GM18526 (cell line): ENCODE results near the gene SP7.

ENCODE experiments used
- POLR2A ChIP-seq: IDR thresholded peaks from 3 replicates; pipeline ENCODE4 v1.6.1; 2011; ENCODE audit not compliant: insufficient read length; ENCODE audit errors: extremely low read depth

The SP7 gene

DNA sequence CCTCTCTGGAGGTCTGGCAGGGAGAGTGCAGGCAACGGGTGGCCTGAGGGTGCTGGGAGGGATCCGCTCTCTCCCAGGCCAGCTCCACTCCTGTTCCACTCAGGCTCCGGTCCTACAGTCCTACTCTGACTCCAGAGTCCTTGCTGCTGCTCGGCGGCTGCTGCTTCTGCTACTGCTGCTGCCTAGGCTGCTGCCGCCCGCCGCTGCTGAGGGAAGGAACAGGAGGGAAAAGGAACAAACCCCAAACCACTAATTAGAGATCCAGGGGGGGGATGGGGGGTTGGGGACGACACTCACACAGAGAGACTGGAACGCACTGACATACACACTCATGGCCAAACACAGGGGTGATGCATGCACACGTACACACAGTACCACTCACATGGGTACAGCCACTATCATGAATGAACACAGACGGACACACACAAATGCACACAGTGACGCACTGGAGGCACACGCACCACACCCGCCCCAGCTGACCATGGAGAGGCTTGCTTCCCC lies at the start of gene SP7:
Gene SP7 (minus strand): TSS at position 174 of the 501 bp plus-strand sequence. CDS start 708 bp downstream, outside the sequence.
- TF ChIP-seq POLR2A, result no peak

DNA sequence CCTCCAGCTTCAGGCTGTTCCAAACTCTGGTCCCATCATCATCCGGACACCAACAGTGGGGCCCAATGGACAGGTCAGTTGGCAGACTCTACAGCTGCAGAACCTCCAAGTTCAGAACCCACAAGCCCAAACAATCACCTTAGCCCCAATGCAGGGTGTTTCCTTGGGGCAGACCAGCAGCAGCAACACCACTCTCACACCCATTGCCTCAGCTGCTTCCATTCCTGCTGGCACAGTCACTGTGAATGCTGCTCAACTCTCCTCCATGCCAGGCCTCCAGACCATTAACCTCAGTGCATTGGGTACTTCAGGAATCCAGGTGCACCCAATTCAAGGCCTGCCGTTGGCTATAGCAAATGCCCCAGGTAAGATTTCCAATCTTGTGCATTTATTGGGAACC lies 47.1 kb upstream of the SP7 start:
- TF ChIP-seq POLR2A, result no peak

DNA sequence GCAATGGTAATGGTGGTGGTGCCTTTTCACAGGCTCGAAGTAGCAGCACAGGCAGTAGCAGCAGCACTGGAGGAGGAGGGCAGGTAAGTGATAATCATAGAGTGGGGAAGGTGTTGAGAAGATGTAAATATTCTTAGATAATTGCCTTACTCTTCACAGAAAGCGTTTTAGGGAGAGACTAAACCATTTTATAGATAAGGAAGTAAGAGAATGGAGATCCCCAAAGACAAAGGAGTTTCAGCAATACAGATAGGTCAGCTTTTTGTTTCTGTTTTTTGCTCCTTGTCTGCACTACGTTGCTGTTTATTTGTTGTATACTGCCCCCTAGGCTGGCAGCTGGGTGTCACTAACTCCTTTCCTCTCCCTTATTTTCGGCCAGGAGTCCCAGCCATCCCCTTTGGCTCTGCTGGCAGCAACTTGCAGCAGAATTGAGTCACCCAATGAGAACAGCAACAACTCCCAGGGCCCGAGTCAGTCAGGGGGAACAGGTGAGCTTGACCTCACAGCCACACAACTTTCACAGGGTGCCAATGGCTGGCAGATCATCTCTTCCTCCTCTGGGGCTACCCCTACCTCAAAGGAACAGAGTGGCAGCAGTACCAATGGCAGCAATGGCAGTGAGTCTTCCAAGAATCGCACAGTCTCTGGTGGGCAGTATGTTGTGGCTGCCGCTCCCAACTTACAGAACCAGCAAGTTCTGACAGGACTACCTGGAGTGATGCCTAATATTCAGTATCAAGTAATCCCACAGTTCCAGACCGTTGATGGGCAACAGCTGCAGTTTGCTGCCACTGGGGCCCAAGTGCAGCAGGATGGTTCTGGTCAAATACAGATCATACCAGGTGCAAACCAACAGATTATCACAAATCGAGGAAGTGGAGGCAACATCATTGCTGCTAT lies 45.8 kb upstream of the SP7 start:
- no peak for TF ChIP-seq POLR2A

DNA sequence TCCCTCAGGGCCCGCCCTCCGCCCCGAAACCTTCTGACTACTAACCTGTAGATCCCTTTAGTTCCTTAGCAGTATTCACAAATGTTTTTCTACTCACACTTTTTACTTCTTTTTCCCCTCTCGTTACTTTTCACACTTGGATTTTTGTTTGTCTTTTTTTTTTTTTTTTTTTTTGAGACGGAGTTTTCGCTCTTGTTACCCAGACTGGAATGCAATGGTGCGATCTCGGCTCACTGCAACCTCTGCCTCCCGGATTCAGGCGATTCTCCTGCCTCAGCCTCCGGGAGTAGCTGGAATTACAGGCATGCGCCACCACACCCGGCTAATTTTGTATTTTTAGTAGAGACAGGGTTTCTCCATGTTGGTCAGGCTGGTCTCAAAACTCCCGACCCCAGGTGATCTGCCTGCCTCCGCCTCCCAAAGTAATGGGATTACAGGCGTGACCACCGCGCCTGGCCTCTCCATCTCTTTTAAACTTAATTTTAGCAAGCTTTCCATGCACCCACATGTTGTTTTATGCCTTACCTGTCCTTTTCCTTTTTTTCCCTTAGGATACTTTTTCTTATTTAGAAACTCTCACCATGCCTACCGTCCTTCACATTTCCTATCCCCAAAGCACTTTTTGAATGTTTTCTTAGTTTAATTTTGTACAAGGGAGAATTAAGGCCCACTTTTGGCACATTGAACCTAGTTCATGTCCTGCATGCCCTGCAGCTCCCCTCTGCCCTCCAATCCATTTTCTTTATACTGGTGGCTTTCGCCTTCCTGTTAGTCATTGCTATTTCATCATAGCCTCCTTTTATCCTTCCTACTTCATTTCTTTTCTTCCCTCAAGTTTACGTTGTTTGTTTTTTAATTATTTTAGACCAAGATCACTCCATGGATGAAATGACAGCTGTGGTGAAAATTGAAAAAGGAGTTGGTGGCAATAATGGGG lies 44.9 kb upstream of the SP7 start:
- TF ChIP-seq POLR2A, result no peak

DNA sequence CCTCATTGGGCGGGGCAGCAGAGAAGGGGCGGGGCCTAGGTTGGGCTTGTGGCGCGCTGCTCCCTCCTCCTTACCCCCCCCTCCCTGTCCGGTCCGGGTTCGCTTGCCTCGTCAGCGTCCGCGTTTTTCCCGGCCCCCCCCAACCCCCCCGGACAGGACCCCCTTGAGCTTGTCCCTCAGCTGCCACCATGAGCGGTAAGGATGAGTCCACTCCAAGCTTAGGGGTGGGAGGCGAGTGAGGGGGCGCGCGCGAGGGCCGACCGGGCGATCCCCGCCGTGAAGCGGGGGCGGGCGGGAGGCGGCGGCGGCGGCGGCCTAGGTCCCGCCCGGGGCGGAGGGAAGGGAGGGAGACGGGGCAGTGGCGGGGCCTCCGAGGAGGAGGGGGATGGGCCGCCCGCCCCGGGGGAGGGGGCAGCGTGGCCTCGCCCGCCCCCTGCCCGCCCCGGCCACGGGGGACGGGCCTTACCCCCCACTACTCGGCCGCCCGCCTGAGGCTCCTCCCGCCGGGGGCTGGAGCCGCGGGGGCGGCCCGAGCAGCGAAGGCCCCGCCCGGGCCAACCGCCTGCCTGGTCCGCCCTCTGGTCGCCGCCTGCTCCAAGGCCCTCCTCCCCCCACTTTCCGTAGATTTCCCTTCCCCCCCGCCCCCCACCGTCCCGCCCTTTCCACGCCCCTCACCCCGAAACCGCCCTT lies 44.1 kb upstream of the SP7 start, which contains the start of gene SP1:
Gene SP1 (plus strand): TSS at position 73 of the 690 bp plus-strand sequence. CDS start 116 bp downstream, at position 189.
- peak; percentile 11 for TF ChIP-seq POLR2A

DNA sequence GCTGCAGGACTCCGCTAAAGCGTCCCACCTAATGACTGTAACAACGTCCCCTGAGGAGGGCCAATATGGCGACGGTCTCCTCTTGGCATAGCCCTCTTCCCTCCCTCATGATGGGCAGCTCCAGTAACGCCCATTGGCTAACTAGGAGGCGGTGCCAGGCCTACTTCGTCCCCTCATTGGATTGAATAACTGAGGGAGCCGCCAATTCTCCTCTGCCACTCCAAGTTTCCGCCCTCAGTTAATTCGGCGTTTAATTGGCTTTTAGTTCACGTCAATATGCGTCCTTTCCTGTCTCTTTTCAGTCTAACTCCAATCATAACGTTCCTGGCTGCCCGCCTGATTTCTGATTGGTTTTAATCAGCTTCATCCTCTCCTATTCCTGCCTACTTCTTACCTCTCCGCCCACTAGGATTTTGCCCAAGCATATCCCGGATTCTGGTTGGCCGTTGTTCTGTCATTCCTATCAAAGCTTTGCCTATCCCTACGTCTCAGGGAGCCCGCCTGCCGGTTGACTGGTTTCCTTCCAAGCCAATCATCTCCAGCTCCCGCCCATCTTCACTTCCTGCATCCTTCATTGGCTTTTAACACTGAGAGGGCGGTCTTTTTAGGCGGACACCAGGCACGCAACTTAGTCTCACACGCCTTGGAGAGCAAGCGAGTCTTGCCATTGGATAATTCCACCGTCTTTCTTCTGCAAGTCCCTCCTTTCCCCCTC lies 43.4 kb upstream of the SP7 start:
- TF ChIP-seq POLR2A, result peak; percentile 89

DNA sequence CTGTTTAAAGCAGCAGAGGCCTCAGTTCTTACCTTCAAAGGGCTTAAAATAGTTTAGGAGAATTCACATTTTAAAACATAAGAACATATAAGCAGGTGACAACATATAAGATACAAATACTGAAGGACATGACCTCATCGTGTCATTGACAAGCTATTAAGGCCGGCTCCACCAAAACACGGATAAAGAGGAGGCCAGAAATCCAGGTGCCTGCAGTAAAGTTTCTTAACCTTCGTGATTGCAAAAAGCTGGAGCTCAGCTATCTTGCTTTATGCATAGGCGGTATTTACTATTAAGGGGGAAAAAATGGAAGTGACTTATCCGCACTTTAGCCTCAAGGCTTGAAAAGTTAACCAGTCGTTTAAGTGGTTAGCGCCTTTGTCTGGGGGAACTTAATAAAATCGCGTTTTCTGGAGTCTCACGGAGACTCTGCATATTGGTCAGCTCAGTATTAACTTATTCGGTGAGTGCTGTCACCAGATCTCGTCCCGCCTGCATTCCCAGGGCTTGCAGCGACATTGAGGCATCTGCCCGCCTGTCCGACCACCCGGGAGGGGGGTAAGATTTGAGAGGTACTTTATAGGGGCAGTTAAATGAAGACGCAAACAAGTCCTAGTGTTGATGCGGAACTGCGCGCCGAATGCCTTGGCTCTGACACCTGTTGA lies 42.7 kb upstream of the SP7 start:
- no peak for TF ChIP-seq POLR2A

DNA sequence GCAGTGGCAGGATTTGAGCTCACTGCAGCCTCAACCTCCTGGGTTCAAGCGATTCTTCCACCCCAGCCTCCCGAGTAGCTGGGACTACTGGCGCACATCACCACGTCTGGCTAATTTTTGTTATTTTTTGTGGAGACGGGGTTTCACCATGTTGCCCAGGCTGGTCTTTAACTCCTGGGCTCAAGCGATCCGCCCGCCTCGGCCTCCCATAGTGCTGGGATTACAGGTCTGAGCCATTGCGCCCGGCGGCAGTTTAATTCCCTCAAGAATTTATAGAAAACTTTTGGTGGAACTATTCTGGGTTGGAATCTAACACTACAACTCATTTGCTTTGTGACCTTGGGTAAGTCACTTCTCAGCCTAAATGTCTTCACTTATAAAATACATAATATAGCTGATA lies 42.1 kb upstream of the SP7 start:
- TF ChIP-seq POLR2A, result no peak

DNA sequence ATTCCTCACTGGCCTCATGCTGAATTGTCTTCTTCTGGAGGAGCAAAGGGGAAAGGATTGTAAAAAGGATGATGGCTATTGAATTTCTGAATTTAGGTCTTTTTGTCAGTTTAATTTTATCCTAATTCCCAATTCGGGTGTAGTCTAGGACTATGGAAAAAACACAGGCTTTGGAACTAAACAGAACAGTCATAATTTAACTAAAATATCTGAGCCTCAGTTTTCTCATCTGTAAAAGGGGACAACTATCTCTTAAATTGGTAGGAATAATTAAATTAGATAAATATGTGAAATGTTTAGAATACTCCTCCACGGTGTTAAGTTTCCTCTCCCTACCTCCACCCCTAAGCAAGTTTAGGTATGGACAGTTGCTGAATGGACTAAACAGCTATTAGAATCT lies 40.6 kb upstream of the SP7 start:
- TF ChIP-seq POLR2A, result no peak

DNA sequence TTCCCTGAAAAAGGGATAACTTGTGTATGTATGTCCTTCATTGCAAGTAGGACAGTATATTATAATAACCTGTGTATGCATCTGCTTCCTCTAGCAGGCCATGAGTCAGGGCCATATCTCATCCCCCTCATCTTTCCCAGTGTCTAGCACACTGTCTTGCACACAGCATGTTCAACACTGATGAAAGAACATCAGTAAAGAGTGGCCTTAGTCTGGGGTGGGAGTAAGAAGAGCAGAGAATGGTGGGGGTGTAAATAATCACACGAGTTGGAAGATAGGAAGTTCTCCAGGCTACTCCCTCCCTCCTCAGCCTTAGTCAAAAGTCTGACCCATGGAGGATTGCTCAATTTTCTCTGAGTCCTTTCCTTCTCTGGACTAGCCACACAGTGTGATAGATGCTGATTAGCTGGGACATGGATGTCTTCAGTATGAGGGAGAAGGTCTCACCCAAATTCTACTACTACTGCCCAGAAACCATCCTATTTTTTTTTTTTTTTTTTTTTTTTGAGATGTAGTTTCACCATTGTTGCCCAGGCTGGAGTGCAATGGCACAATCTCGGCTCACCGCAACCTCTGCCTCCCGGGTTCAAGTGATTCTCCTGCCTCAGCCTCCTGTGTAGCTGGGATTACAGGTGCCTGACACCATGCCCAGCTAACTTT lies 29.2 kb upstream of the SP7 start:
- TF ChIP-seq POLR2A, result no peak

DNA sequence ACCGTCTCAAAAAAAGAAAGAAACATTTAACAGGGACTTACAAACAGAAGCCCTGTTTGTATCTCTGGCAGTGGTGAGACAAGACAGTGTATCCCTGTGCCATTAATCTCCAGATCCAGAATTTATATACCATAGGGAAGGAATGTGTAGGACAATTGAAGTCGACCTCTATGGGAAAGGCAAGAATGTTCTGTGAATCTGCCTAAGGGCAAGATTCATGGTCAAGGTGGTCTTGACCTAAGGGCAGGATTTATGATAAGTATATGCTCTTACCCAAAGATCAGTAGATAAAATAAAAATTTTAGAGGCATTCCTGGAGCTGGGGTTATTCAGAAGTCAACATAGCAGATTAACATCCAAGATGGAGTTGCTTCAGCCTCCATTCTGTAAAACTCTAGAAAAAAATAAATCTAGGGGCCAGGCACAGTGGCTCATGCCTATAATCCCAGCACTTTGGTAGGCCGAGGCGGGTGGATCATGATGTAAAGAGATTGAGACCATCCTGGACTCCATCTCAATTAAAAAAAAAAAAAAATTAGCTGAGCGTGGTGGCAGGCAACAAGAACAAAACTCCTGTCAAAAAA lies 22.8 kb upstream of the SP7 start:
- TF ChIP-seq POLR2A, result no peak

DNA sequence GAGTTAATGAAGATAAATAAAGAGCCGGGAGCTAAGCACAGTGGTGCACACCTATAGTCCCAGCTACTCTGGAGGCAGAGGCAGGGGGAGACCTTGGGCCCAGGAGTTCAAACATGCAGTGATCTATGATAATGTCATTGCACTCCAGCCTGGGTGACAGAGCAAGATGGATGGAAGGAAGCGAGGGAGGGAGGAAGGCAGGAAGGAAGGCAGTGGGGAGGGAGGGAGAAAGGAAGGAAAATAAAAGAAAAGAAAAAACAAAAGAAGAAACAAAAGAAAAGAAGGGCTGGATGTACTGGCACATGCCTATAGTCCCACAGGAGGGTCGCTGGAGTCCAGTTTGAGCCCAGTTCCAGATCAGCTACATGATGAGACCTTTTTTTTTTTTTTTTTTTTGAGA lies 19.0 kb upstream of the SP7 start:
- TF ChIP-seq POLR2A, result no peak

DNA sequence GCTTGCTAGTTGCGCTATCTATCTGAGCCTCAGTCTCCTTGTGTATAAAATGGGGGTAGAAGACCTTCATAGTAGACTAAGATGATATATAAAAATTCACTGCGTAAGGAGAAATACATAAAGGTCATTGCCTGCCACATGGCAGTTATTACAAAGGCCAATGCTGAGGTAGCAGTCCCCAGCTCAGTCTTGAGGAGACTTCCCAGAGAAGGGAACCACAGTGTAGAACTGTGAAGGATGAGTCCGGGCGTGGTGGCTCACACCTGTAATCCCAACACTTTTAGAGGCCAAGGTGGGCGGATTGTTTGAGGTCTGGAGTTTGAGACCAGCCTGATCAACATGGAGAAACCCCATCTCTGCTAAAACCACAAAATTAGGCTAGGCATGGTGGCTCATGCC lies 17.1 kb upstream of the SP7 start:
- TF ChIP-seq POLR2A, result no peak
